ENCODE measurements around the gene USF1.
"Not testable (repeated sequence)": the region's sequence is repeated elsewhere in the genome, so short reads cannot be mapped to it uniquely, and the experiment has no call there.

DNA sequence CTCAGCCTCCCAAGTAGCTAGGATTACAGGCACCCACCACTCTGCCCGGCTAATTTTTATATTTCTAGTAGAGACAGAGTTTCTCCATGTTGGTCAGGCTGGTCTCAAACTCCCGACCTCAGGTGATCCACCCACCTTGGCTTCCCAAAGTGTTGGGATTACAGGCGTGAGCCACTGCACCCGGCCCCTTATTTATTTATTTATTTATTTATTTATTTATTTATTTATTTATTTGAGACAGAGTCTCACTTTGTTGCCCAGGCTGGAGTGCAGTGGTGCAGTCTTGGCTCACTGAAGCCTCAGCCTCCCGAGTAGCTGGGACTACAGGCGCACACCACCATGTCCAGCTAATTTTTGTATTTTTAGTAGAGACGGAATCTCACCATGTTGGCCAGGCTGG lies 19.9 kb upstream of the USF1 start:
- not testable (repeated sequence) for TF ChIP-seq CSDC2, ZFP3, RARB (CRISPR knock-in tag; IDR thresholded peaks at IDR 0.05)
- TF ChIP-seq, protein P1, sequence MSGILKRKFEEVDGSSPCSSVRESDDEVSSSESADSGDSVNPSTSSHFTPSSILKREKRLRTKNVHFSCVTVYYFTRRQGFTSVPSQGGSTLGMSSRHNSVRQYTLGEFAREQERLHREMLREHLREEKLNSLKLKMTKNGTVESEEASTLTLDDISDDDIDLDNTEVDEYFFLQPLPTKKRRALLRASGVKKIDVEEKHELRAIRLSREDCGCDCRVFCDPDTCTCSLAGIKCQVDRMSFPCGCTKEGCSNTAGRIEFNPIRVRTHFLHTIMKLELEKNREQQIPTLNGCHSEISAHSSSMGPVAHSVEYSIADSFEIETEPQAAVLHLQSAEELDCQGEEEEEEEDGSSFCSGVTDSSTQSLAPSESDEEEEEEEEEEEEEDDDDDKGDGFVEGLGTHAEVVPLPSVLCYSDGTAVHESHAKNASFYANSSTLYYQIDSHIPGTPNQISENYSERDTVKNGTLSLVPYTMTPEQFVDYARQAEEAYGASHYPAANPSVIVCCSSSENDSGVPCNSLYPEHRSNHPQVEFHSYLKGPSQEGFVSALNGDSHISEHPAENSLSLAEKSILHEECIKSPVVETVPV (CRISPR knock-in tag; IDR thresholded peaks at IDR 0.05): not testable (repeated sequence)
